Choroid plexus epithelial cell (primary cell): Measurements from ENCODE around the gene IPO11.

Source experiments
- DNase-seq: peaks from one replicate; pipeline ENCODE4 v3.0.0-alpha.2; 2010; ENCODE audit warnings: low read depth
- H3K4me3 ChIP-seq: 2 replicates; pipeline ENCODE4 v1.5.1; 2011; ENCODE audit warnings: low read depth, mild to moderate bottlenecking, control low read depth, low read length, moderate library complexity
- TF ChIP-seq, protein P1 (sequence below): conservative IDR thresholded peaks from 2 replicates; pipeline ENCODE4 v1.5.1; 2011; ENCODE audit warnings: low read depth, mild to moderate bottlenecking, control low read depth, inconsistent platforms, low read length, moderate library complexity

Gene IPO11

DNA sequence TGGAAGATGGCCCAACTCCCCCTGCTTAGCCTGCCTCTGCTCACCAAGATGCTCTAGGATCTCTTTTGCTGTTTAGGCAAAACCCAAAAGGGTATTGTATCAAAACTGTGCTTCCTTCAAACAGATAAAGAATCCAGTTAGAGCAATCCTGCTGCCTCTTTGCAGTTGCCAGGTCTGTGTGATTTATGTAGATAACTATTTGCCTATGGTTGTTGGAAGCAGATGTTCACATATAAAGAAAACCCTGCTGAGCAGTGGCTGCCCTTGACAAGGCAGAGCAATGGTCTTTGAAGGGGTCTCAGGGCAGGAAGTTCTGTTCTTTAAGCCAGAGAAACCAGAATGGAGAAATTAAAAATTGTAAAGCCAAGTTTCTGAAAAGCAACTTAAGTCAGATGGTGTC, 234.7 kb downstream of the IPO11 start:
- TF ChIP-seq, protein P1, sequence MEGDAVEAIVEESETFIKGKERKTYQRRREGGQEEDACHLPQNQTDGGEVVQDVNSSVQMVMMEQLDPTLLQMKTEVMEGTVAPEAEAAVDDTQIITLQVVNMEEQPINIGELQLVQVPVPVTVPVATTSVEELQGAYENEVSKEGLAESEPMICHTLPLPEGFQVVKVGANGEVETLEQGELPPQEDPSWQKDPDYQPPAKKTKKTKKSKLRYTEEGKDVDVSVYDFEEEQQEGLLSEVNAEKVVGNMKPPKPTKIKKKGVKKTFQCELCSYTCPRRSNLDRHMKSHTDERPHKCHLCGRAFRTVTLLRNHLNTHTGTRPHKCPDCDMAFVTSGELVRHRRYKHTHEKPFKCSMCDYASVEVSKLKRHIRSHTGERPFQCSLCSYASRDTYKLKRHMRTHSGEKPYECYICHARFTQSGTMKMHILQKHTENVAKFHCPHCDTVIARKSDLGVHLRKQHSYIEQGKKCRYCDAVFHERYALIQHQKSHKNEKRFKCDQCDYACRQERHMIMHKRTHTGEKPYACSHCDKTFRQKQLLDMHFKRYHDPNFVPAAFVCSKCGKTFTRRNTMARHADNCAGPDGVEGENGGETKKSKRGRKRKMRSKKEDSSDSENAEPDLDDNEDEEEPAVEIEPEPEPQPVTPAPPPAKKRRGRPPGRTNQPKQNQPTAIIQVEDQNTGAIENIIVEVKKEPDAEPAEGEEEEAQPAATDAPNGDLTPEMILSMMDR: no peak
- no peak overlapping the region for H3K4me3 ChIP-seq

DNA sequence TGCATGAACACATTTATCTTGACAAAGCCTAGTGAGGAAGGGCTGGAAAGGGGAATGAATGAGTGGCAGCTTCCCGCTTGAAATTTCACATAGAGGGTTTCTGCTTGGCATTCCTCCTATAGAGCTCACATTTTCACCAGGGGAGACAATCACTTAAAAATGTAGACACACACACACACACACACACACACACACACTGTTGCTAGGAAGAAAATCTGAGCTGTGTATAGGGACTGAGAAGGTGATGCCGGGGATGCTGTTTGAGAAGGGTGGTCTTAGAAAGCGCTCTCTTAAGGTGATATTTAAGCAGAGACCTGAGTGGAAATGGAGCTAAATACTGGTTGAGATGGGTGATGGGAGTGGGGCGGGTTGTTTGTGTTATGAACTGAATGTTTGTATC, 236.5 kb downstream of the IPO11 start:
- TF ChIP-seq, protein P1: no peak
- H3K4me3 ChIP-seq: no peak overlapping the region
- DNase-seq: no peak

More for the DNA sequence above, 234.7 kb downstream of the IPO11 start:
- DNase-seq: no peak

DNA sequence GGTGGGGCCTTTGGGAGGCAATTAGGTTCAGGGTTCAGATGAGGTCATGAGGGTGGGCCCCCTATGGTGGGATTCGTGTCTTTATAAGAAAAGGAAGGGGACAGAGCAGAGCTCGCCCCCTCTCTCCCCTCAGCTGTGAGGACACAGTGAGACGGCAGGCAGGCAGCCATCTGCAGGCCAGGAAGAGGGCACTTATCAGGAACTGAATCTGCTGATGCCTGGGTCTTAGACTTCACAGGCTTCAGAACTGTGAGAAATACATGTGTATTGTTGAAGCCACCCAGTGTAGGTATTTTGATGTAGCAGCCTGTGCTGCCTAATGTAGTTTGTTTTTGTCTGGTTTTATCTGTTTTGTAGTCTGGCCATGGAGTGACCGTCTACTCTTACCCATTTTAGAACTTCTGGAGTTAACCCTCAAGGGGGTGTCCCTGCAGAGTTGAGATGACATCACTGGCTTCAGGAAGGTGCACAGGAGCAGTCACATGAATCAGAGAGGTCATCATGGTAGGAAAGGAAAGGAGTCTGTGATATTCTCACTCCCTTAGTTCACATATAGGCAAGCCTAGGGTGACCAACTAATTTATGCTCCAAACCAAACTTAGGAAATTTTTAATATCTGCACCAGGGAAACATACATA, 237.0 kb downstream of the IPO11 start:
- no peak overlapping the region for H3K4me3 ChIP-seq
- TF ChIP-seq, protein P1: no peak
- DNase-seq: no peak

DNA sequence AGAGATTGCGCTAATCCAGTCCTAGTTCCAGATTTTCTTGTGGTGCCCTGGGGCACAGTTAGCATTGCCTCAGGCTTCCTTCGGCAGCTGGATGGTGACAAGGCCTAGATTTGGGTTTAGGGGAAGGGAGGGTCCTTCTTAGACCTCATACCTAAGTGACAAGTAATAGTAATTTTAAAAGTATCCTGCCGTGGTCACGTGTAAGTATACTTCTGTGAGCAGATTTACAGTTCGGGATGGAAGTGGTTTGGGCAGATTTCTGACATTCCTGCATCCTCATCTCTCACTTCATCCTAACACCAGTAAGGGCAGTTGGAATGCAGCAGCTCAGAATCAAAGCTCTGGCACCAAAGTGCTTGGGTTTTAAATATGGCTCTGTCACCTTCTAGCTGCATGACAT, 237.6 kb downstream of the IPO11 start:
- TF ChIP-seq, protein P1: no peak
- H3K4me3 ChIP-seq: no peak overlapping the region
- no peak for DNase-seq

DNA sequence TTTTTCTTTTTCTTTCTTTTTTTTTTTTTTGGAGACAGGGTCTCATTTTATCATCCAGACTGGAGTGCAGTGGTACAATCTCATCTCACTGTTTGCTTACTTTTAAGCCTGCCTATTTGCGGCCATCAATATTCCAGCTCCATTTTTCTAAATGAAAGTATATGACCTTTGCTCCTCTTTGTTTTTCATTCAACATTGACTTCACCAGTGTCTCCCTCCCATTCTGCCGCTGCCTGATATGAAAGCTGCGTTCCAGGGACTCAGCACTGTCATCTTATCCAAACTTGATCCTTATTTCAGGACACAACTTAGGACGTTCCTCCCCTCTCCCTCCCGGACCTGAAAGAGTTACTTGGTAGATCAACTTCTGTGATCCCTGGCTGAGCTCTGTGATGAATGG, 239.7 kb downstream of the IPO11 start:
- H3K4me3 ChIP-seq: no peak overlapping the region
- TF ChIP-seq, protein P1: no peak
- no peak for DNase-seq

DNA sequence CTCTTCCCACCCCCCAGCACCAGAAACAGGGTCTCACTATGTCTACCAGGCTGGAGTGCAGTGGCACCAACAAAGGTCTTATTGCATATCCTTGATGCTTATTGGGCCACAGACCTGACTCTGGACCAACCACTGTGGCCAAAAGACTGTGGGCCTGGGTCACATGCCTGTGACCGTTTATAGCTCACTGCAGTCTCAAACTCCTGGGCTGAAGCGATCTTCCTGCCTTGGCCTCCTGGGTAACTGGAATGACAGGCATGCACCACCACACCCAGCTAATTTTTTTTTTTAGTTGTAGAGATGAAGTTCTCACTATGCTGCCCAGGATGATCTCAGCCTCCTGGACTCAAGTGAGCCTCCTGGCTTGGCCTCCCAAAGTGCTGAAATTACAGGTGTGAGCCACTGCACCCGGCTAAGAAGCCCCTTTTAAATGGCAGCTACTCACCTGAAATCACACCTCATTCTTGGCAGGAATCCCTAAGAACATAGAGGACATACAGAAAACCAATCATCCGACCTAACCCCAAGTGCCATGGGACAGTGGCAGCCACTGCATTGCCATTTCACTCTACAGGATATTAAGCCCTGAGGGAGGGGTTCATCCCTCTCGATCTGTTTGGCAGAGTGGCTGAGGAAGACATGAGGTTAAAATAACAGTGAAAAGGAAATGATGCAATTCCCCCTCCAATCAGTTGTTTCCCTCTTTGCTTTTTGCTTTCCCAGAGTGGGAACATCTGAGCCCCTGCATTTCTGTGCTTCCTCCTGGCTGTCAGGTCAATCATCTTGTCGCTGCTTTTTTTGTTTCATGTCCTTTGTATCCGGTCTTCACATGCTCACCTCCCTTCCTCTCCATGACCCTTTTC, 240.7 kb downstream of the IPO11 start:
- TF ChIP-seq, protein P1: no peak
- no peak overlapping the region for H3K4me3 ChIP-seq
- peak; percentile 30 for DNase-seq
